HUES64 (cell line): ENCODE results near the gene CDKN2D.
A peak's percentile ranks its signal among the peaks of the same experiment; 100 is the strongest.

ENCODE experiments used
- H3K27ac ChIP-seq: 2 replicates; pipeline ENCODE4 v1.7.0; 2013; ENCODE audit warnings: low read depth, low read length, inconsistent platforms
- H3K27me3 ChIP-seq: 2 replicates; pipeline ENCODE4 v1.6.1; 2013; ENCODE audit warnings: mild to moderate bottlenecking, low read length; ENCODE audit not compliant: insufficient read depth
- H3K36me3 ChIP-seq: 2 replicates; pipeline ENCODE4 v1.6.1; 2013; ENCODE audit warnings: mild to moderate bottlenecking, low read length; ENCODE audit not compliant: insufficient read depth
- H3K4me1 ChIP-seq: 2 replicates; pipeline ENCODE4 v1.6.1; 2013; ENCODE audit warnings: mild to moderate bottlenecking, low read length, moderate library complexity; ENCODE audit not compliant: insufficient read depth
- H3K4me3 ChIP-seq: 2 replicates; pipeline ENCODE4 v1.5.1; 2013; ENCODE audit warnings: mild to moderate bottlenecking, low read length, moderate library complexity
- H3K9ac ChIP-seq: 2 replicates; pipeline ENCODE4 v1.6.1; 2013; ENCODE audit warnings: mild to moderate bottlenecking, low read depth, low read length
- H3K9me3 ChIP-seq: 2 replicates; pipeline ENCODE4 v1.6.1; 2013; ENCODE audit warnings: low read depth, low read length; ENCODE audit not compliant: insufficient read depth
- WGBS: fragments of 150-250, 120-280 bp; methylation state at CpG from one replicate; pipeline ENCODE4 v1.1.7; 2013; ENCODE audit warnings: missing lambda C conversion rate; 5-methylcytosine and 5-hydroxymethylcytosine counted together

Gene CDKN2D

DNA sequence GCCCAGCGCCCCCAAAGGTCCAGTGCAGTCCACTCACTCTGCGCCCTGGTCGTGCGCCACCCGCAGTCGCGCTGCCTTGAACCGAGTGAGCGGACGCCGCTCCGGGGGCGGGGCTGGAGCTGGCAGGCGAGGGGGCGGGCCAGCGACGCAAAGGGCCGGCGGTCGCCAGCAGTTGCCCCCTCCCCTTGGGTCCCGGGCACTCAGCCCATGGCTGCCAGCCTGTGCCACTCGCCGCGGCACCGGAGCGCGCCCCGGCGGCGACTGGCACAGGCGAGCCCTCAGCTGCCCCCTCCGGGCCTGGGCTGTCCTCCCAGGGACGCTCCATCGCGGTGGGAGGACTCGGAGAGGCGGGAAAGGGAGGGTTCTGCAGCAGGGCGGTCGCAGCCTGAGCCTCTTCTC is 51.4 kb downstream of the CDKN2D start, which contains the start of gene S1PR5:
Gene S1PR5, minus strand, starts transcription at position 87 of the 399 bp plus-strand sequence. CDS start 2,436 bp downstream, outside the sequence.
- under 1% methylated on average over 39 of the region's 39 CpGs for WGBS
- Histone ChIP-seq H3K36me3 (no peaks in the 10 kb centered on the region), H3K9me3 (no peaks in the 10 kb centered on the region), H3K27me3 (peaks cover 77% of the 10 kb centered on the region), H3K9ac (peak within 1 kb of the TSS; percentile 3; the same call in 1 of the 2 replicates), H3K4me3 (peak within 1 kb of the TSS; percentile 55), H3K27ac (no peak within 1 kb of the TSS), H3K4me1 (0 out of 2 replicates have a peak, but pooled peaks cover 4% of the 10 kb centered on the region)

DNA sequence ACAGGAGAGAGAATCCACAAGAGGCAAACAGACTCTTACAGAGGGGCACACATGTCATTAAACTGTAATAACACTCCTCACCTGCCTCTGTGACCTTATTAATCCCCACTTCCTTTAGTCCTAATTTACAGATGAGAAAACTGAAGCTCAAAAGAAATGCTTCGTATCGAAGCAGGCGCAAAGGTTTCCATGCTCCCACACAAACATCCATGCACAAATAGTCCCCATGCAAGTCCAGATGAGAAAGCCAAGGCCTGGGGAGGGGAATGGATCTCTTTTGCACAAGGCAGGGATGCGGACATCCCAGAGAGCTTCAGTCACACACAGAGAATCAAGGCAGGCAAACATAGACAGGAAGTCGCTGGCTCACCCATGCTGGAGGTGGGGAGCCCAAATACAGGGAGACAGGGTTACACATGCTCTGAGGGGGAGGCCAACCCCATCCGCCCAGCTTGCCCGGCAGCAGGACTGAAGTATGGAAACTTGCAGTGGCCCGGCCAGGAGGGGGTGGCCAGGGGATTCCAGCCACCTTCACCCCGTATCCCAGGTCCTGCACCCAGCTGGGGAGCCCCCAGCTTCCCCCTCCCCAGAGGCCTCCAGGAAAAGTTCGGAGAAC is 52.0 kb downstream of the CDKN2D start:
- no peaks in the 10 kb centered on the region for H3K36me3 ChIP-seq
- peaks cover 80% of the 10 kb centered on the region for H3K27me3 ChIP-seq
- H3K4me3 ChIP-seq: peak overlapping the region; percentile 55
- no peak overlapping the region for H3K9ac ChIP-seq
- H3K9me3 ChIP-seq: no peaks in the 10 kb centered on the region
- 57% methylated on average over 10 of the region's 10 CpGs for WGBS
- no peak overlapping the region for H3K27ac ChIP-seq
- H3K4me1 ChIP-seq: 0 out of 2 replicates have a peak, but pooled peaks cover 4% of the 10 kb centered on the region
